Measurements from ENCODE around the gene MROH9.
"Not testable (repeated sequence)": the region's sequence is repeated elsewhere in the genome, so short reads cannot be mapped to it uniquely, and the experiment has no call there.

Gene MROH9

GRCh38 chr1:170938281-170938680 lies 2.9 kb downstream of the MROH9 start:
- Mint-ChIP-seq H3K36me3 (no peaks in the 10 kb centered on the region), H3K27ac (no peak overlapping the region), H3K9me3 (no peaks in the 10 kb centered on the region), H3K27me3 (peaks cover 13% of the 10 kb centered on the region), H3K4me1 (no peaks in the 10 kb centered on the region), H3K4me3 (no peak overlapping the region)

GRCh38 chr1:170939476-170939875 lies 4.1 kb downstream of the MROH9 start:
- H3K36me3 Mint-ChIP-seq, result no peaks in the 10 kb centered on the region
- no peaks in the 10 kb centered on the region for H3K9me3 Mint-ChIP-seq
- H3K27me3 Mint-ChIP-seq, result peaks cover 13% of the 10 kb centered on the region
- no peak overlapping the region for H3K4me3 Mint-ChIP-seq
- no peaks in the 10 kb centered on the region for H3K4me1 Mint-ChIP-seq
- no peak overlapping the region for H3K27ac Mint-ChIP-seq

- H3K4me1 Mint-ChIP-seq, H3K27me3 Mint-ChIP-seq, H3K36me3 Mint-ChIP-seq, H3K4me3 Mint-ChIP-seq, H3K9me3 Mint-ChIP-seq, H3K27ac Mint-ChIP-seq: not testable (repeated sequence)
Measured at GRCh38 chr1:170951744-170952143, 16.4 kb downstream of the MROH9 start.

GRCh38 chr1:170959385-170959784 lies 24.1 kb downstream of the MROH9 start:
- Mint-ChIP-seq H3K27ac (no peak overlapping the region), H3K9me3 (no peaks in the 10 kb centered on the region), H3K36me3 (no peaks in the 10 kb centered on the region), H3K4me3 (no peak overlapping the region), H3K27me3 (peaks cover 11% of the 10 kb centered on the region), H3K4me1 (no peaks in the 10 kb centered on the region)

GRCh38 chr1:170964506-170964905 lies 29.2 kb downstream of the MROH9 start:
- no peak overlapping the region for H3K27ac Mint-ChIP-seq
- H3K36me3 Mint-ChIP-seq, result no peaks in the 10 kb centered on the region
- no peak overlapping the region for H3K4me3 Mint-ChIP-seq
- no peaks in the 10 kb centered on the region for H3K9me3 Mint-ChIP-seq
- H3K27me3 Mint-ChIP-seq, result peaks cover 22% of the 10 kb centered on the region
- H3K4me1 Mint-ChIP-seq, result no peaks in the 10 kb centered on the region

GRCh38 chr1:170967042-170967910 lies 31.9 kb downstream of the MROH9 start:
- H3K27me3 Mint-ChIP-seq, result peaks cover 22% of the 10 kb centered on the region
- no peaks in the 10 kb centered on the region for H3K36me3 Mint-ChIP-seq

GRCh38 chr1:170970256-170970655 lies 34.9 kb downstream of the MROH9 start:
- no peak overlapping the region for H3K4me3 Mint-ChIP-seq
- peaks cover 14% of the 10 kb centered on the region for H3K27me3 Mint-ChIP-seq
- H3K27ac Mint-ChIP-seq, result no peak overlapping the region
- no peaks in the 10 kb centered on the region for H3K36me3 Mint-ChIP-seq
- H3K9me3 Mint-ChIP-seq, result no peaks in the 10 kb centered on the region
- H3K4me1 Mint-ChIP-seq, result no peaks in the 10 kb centered on the region

More at GRCh38 chr1:170967042-170967910, 31.9 kb downstream of the MROH9 start:
- Mint-ChIP-seq H3K9me3 (no peaks in the 10 kb centered on the region), H3K4me3 (no peak overlapping the region), H3K27ac (no peak overlapping the region), H3K4me1 (no peaks in the 10 kb centered on the region)

GRCh38 chr1:170978371-170978910 lies 43.1 kb downstream of the MROH9 start:
- Mint-ChIP-seq H3K9me3 (peaks cover 18% of the 10 kb centered on the region), H3K27me3 (peaks cover 6% of the 10 kb centered on the region), H3K27ac (no peak overlapping the region), H3K4me3 (no peak overlapping the region), H3K36me3 (no peaks in the 10 kb centered on the region), H3K4me1 (no peaks in the 10 kb centered on the region)

- H3K36me3 Mint-ChIP-seq, result no peaks in the 10 kb centered on the region
- peaks cover 3% of the 10 kb centered on the region for H3K9me3 Mint-ChIP-seq
- H3K4me1 Mint-ChIP-seq, result no peaks in the 10 kb centered on the region
- no peak overlapping the region for H3K4me3 Mint-ChIP-seq
- no peak overlapping the region for H3K27ac Mint-ChIP-seq
- peaks cover 9% of the 10 kb centered on the region for H3K27me3 Mint-ChIP-seq
Measured at GRCh38 chr1:170985406-170985805, 50.1 kb downstream of the MROH9 start.

- Mint-ChIP-seq H3K4me1 (no peaks in the 10 kb centered on the region), H3K9me3 (no peaks in the 10 kb centered on the region), H3K36me3 (no peaks in the 10 kb centered on the region), H3K27ac (no peak overlapping the region), H3K27me3 (peaks cover 8% of the 10 kb centered on the region), H3K4me3 (no peak overlapping the region)
Measured at GRCh38 chr1:170986901-170987300, 51.6 kb downstream of the MROH9 start.

GRCh38 chr1:170987424-170987823 lies 52.1 kb downstream of the MROH9 start:
- Mint-ChIP-seq H3K36me3 (no peaks in the 10 kb centered on the region), H3K27ac (no peak overlapping the region), H3K27me3 (peaks cover 8% of the 10 kb centered on the region), H3K4me1 (no peaks in the 10 kb centered on the region), H3K9me3 (no peaks in the 10 kb centered on the region), H3K4me3 (no peak overlapping the region)

GRCh38 chr1:170993151-170993550 lies 57.8 kb downstream of the MROH9 start:
- no peaks in the 10 kb centered on the region for H3K36me3 Mint-ChIP-seq
- H3K4me3 Mint-ChIP-seq, result no peak overlapping the region
- H3K27ac Mint-ChIP-seq, result no peak overlapping the region
- peaks cover under 1% of the 10 kb centered on the region for H3K27me3 Mint-ChIP-seq
- H3K4me1 Mint-ChIP-seq, result no peaks in the 10 kb centered on the region
- no peaks in the 10 kb centered on the region for H3K9me3 Mint-ChIP-seq

GRCh38 chr1:170993717-170994116 lies 58.4 kb downstream of the MROH9 start:
- H3K4me3 Mint-ChIP-seq, result no peak overlapping the region
- H3K27ac Mint-ChIP-seq, result no peak overlapping the region

GRCh38 chr1:171014880-171015279 lies 79.5 kb downstream of the MROH9 start:
- no peak overlapping the region for H3K4me3 Mint-ChIP-seq
- H3K36me3 Mint-ChIP-seq, result no peaks in the 10 kb centered on the region
- peaks cover 5% of the 10 kb centered on the region for H3K9me3 Mint-ChIP-seq
- no peaks in the 10 kb centered on the region for H3K4me1 Mint-ChIP-seq
- no peak overlapping the region for H3K27ac Mint-ChIP-seq
- peaks cover 10% of the 10 kb centered on the region for H3K27me3 Mint-ChIP-seq

More at GRCh38 chr1:170993717-170994116, 58.4 kb downstream of the MROH9 start:
- H3K4me1 Mint-ChIP-seq, result no peaks in the 10 kb centered on the region
- peaks cover 1% of the 10 kb centered on the region for H3K27me3 Mint-ChIP-seq
- no peaks in the 10 kb centered on the region for H3K9me3 Mint-ChIP-seq
- no peaks in the 10 kb centered on the region for H3K36me3 Mint-ChIP-seq

- Mint-ChIP-seq H3K4me3 (no peak overlapping the region), H3K27me3 (peaks cover 10% of the 10 kb centered on the region), H3K9me3 (peaks cover 5% of the 10 kb centered on the region), H3K27ac (no peak overlapping the region), H3K36me3 (no peaks in the 10 kb centered on the region), H3K4me1 (no peaks in the 10 kb centered on the region)
Measured at GRCh38 chr1:171017426-171017825, 82.1 kb downstream of the MROH9 start.

- Mint-ChIP-seq H3K9me3 (no peaks in the 10 kb centered on the region), H3K27ac (no peak overlapping the region), H3K4me1 (no peaks in the 10 kb centered on the region), H3K36me3 (no peaks in the 10 kb centered on the region), H3K4me3 (no peak overlapping the region), H3K27me3 (peaks cover 3% of the 10 kb centered on the region)
Measured at GRCh38 chr1:171019971-171020370, 84.6 kb downstream of the MROH9 start.
